ENCODE results near the gene PDK2.
"Not testable (repeated sequence)": the region's sequence is repeated elsewhere in the genome, so short reads cannot be mapped to it uniquely, and the experiment has no call there.

Gene PDK2

GRCh38 chr17:50058296-50058953 lies 36.7 kb upstream of the PDK2 start:
- no peak for DNase-seq (ENCODE audit: low read depth)

GRCh38 chr17:50059256-50059655 lies 35.9 kb upstream of the PDK2 start:
- no peak for DNase-seq (ENCODE audit: low read depth)

- DNase-seq (ENCODE audit: low read depth): no peak
Observed at GRCh38 chr17:50059759-50060273, 35.3 kb upstream of the PDK2 start.

GRCh38 chr17:50060951-50061712 lies 34.0 kb upstream of the PDK2 start:
- no peak for DNase-seq (ENCODE audit: low read depth)

GRCh38 chr17:50061713-50062045 lies 33.5 kb upstream of the PDK2 start:
- not testable (repeated sequence) for DNase-seq (ENCODE audit: low read depth)

- DNase-seq (ENCODE audit: low read depth): no peak
Observed at GRCh38 chr17:50062293-50063243, 32.6 kb upstream of the PDK2 start.

- DNase-seq (ENCODE audit: low read depth): no peak
Observed at GRCh38 chr17:50063561-50064252, 31.4 kb upstream of the PDK2 start.

- no peak for DNase-seq (ENCODE audit: low read depth)
Observed at GRCh38 chr17:50064253-50065001, 30.7 kb upstream of the PDK2 start.

- no peak for DNase-seq (ENCODE audit: low read depth)
Observed at GRCh38 chr17:50065056-50065455, 30.1 kb upstream of the PDK2 start.

- no peak for DNase-seq (ENCODE audit: low read depth)
Observed at GRCh38 chr17:50066995-50067394, 28.2 kb upstream of the PDK2 start.

GRCh38 chr17:50067996-50068395 lies 27.2 kb upstream of the PDK2 start:
- DNase-seq (ENCODE audit: low read depth): no peak

GRCh38 chr17:50070908-50071680 lies 24.1 kb upstream of the PDK2 start:
- no peak for DNase-seq (ENCODE audit: low read depth)

GRCh38 chr17:50071692-50072091 lies 23.5 kb upstream of the PDK2 start:
- no peak for DNase-seq (ENCODE audit: low read depth)

- DNase-seq (ENCODE audit: low read depth): no peak
Observed at GRCh38 chr17:50072130-50072529, 23.0 kb upstream of the PDK2 start.

- no peak for DNase-seq (ENCODE audit: low read depth)
Observed at GRCh38 chr17:50072925-50073324, 22.2 kb upstream of the PDK2 start.

GRCh38 chr17:50074227-50074626 lies 20.9 kb upstream of the PDK2 start:
- no peak for DNase-seq (ENCODE audit: low read depth)

GRCh38 chr17:50075446-50076032 lies 19.6 kb upstream of the PDK2 start:
- no peak for DNase-seq (ENCODE audit: low read depth)

- no peak for DNase-seq (ENCODE audit: low read depth)
Observed at GRCh38 chr17:50076221-50076590, 18.9 kb upstream of the PDK2 start.

GRCh38 chr17:50076591-50077235 lies 18.4 kb upstream of the PDK2 start:
- DNase-seq (ENCODE audit: low read depth): no peak

- no peak for DNase-seq (ENCODE audit: low read depth)
Observed at GRCh38 chr17:50078430-50078829, 16.7 kb upstream of the PDK2 start.

All from stimulated activated CD8-positive, alpha-beta memory T cell treated with anti-CD3 and anti-CD28 coated beads, Interleukin-4, amount 100 ng/mL, for 24 hours (primary cell).